Peyer's patch (tissue), 4 donors: ENCODE results near the gene KRTAP4-11. TPM values are rescaled to one million over a fixed set of nuclear protein-coding genes. Genes with fewer than 3 reads are reported as not detected.
"Not testable (repeated sequence)": the region's sequence is repeated elsewhere in the genome, so short reads cannot be mapped to it uniquely, and the experiment has no call there.

Experiments used
- DNase-seq, 3 donors: peaks; one replicate each; pipeline ENCODE4 v3.0.0-alpha.2; 2017 to 2019
- H3K27ac ChIP-seq, 4 donors: fragments of 200-600 bp; sonication (generic); one replicate each; pipeline ENCODE4 v1.5.1; 2016 to 2019
- H3K27me3 ChIP-seq, 2 donors: fragments of 200-600 bp; sonication (generic); one replicate each; pipeline ENCODE4 v1.5.1; 2019
- H3K36me3 ChIP-seq, 3 donors: fragments of 200-600 bp; sonication (generic); one replicate each; pipeline ENCODE4 v1.5.1; 2016 to 2019
- H3K4me1 ChIP-seq, 4 donors: fragments of 200-600 bp; sonication (generic); one replicate each; pipeline ENCODE4 v1.5.1; 2016 to 2019
- H3K4me3 ChIP-seq, 4 donors: fragments of 200-600 bp; sonication (generic); 1 replicate in 3 of 4; 2 replicates in 1 of 4; pipeline ENCODE4 v1.5.1; 2016 to 2019; ENCODE audit warnings: mild to moderate bottlenecking in 1 of 4
- H3K9me3 ChIP-seq, 4 donors: fragments of 200-600 bp; sonication (generic); one replicate each; pipeline ENCODE4 v1.5.1; 2016 to 2019; ENCODE audit warnings: mild to moderate bottlenecking in 1 of 4
- POLR2A ChIP-seq, 2 donors: fragments of 450-650 bp; IDR thresholded peaks; one replicate each; pipeline ENCODE4 v1.5.1; 2017; ENCODE audit warnings: antibody characterized with exemption in 2 of 2, mild to moderate bottlenecking in 2 of 2, moderate library complexity in 2 of 2
- total RNA-seq, 4 donors: library from RNA; depleted of rRNA; stranded (reverse); fragments of >200 nt; gene quantifications; one replicate each; pipeline ENCODE4 v1.1.0, GENCODE V29; 2016
- TF ChIP-seq, protein P1 (sequence below), 6 experiments: fragments of 450-650 bp in 4 of 6; fragments of 200-600 bp in 2 of 6; sonication (generic) in 1 of 6; IDR thresholded peaks; one replicate each; pipeline ENCODE4 v1.5.1; 2017 to 2019; ENCODE audit warnings: antibody characterized with exemption in 6 of 6, mild to moderate bottlenecking in 3 of 6, moderate library complexity in 1 of 6

The KRTAP4-11 gene
- total RNA-seq, 4 donors from 2014 or later, result not detected

DNA sequence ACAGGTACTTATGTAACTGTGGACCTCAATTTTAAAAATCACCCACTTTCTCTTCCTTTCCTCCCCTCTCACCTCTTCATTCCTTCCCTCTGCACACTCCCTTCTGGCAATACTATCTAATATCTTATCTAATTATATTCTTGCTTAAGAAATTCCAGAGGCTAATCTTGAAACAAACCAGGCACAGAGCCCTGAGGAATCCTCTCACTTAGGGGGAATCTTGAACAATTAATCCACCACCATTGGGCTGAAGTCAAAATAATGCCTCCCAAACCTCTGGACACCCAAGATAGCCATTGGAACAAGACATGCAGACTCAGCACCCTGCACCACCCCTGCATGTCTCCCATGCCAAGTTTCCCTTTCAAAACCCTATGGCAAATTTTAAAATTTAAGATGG is 23.2 kb upstream of the KRTAP4-11 start:
- Histone ChIP-seq H3K27ac (no peak overlapping the region), H3K4me1 (no peaks in the 10 kb centered on the region)
- TF ChIP-seq, protein P1, sequence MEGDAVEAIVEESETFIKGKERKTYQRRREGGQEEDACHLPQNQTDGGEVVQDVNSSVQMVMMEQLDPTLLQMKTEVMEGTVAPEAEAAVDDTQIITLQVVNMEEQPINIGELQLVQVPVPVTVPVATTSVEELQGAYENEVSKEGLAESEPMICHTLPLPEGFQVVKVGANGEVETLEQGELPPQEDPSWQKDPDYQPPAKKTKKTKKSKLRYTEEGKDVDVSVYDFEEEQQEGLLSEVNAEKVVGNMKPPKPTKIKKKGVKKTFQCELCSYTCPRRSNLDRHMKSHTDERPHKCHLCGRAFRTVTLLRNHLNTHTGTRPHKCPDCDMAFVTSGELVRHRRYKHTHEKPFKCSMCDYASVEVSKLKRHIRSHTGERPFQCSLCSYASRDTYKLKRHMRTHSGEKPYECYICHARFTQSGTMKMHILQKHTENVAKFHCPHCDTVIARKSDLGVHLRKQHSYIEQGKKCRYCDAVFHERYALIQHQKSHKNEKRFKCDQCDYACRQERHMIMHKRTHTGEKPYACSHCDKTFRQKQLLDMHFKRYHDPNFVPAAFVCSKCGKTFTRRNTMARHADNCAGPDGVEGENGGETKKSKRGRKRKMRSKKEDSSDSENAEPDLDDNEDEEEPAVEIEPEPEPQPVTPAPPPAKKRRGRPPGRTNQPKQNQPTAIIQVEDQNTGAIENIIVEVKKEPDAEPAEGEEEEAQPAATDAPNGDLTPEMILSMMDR (IDR thresholded peaks at IDR 0.05), result no peak
- TF ChIP-seq POLR2A (IDR thresholded peaks at IDR 0.05), result no peak

DNA sequence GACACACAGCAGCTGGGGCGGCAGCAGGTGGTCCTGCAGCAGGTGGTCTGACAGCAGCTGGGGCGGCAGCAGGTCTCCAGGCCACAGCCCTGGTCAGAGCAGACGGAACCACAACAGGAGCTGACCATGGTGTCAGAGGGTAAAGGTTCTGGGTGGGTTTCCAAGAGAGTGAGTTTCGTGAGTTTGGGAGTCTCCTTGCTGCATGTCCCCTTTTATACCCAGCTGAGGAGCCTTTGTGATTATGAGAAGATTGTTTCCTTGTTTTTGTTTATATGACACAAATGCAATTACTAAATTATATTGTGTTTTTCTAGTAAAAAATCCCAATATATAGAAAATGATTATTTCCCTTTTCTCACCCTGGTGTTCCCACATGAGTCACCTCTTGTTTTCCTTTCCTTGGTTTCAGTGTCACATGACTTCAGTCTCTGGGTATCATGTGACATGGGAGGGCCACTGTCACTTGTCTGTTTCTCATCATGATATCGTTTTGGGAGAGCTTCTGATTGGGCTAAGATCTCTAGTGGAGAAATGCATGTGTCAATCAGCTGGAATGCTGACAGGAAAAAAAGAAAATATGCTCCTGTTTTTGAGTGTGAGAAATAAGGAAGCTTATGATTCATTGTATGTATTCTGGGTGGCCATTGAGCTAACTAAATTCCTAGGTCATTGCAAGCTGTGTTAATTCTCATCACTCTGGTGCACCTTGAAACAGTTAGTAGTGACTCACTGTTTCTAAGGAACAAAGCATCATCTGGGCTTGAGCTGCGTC is 22.4 kb upstream of the KRTAP4-11 start, which contains the start of gene KRTAP4-6:
Gene KRTAP4-6, minus strand, starts transcription at position 185 of the 772 bp plus-strand sequence. Its CDS starts 57 bp downstream, at position 128.
- DNase-seq, result no peak
- Histone ChIP-seq H3K4me3 (no peak within 1 kb of the TSS), H3K27me3 (no peaks in the 10 kb centered on the region), H3K9me3 (peaks cover 0 to 9% (median 1%) of the 10 kb centered on the region in 4 donors), H3K4me1 (no peaks in the 10 kb centered on the region), H3K27ac (no peak within 1 kb of the TSS), H3K36me3 (no peaks in the 10 kb centered on the region)
- TF ChIP-seq POLR2A (IDR thresholded peaks at IDR 0.05), result no peak
- TF ChIP-seq, protein P1 (IDR thresholded peaks at IDR 0.05), result no peak

More for the DNA sequence above, 23.2 kb upstream of the KRTAP4-11 start:
- no peaks in the 10 kb centered on the region for H3K36me3 ChIP-seq
- peaks cover 0 to 9% (median 1%) of the 10 kb centered on the region in 4 donors for H3K9me3 ChIP-seq
- H3K27me3 ChIP-seq, result no peaks in the 10 kb centered on the region
- no peak for DNase-seq
- no peak overlapping the region for H3K4me3 ChIP-seq

DNA sequence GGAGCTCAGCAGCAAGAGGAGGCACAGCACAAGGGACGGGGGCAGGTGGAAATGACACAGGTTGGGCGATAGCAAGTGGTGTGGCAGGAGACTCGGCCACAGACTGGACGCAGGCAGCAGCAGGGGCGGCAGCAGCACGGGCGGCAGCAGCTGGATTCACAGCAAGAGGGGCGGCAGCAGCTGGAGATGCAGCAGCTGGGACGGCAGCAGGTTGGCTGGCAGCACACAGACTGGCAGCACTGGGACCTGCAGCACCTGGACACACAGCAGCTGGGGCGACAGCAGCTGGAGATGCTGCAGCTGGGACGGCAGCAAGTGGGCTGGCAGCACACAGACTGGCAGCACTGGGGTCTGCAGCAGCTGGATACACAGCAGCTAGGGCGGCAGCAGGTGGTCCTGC is 21.7 kb upstream of the KRTAP4-11 start:
- not testable (repeated sequence) for H3K36me3 ChIP-seq, H3K9me3 ChIP-seq, H3K4me1 ChIP-seq, DNase-seq, H3K27me3 ChIP-seq, H3K4me3 ChIP-seq, H3K27ac ChIP-seq

DNA sequence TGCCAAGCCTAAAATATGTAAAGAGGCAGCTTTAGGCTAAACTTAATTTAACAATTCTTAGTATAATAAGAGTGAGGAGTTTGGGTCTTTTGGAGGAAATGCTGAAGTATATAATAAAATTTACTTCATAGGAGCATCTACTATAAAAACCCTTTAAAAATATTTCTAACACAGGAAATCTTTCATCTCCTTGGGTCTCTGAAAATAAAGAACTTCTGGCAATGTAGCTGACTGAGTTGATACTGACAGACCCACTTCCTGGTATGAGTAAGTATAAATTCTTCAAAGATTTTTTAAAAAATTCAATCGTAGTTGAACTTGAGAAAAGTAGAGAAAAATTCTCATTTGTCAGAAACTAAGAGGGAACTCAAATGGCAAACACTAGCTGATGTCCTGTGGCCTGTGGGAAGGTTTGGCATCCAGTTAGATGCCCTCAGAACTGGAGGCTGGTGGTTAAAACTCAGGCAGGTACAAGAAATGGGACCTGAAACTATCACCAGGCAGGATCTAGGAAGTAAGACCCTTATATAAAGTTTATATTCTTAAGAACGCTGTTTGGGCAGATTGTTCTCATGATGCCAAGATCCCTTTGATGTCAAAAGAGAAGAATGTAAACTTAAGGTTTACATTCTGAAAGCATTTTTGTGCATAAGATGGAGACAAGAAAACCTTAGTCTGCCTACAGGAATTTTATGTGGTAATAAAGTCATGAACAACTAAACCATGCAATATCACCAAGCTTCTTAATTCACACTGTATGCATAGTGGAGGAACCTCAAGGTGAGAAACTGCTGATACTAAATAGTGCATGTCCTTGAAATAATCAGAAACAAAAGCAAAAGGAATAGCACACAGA is 15.9 kb upstream of the KRTAP4-11 start:
- H3K27ac ChIP-seq, result no peak overlapping the region

DNA sequence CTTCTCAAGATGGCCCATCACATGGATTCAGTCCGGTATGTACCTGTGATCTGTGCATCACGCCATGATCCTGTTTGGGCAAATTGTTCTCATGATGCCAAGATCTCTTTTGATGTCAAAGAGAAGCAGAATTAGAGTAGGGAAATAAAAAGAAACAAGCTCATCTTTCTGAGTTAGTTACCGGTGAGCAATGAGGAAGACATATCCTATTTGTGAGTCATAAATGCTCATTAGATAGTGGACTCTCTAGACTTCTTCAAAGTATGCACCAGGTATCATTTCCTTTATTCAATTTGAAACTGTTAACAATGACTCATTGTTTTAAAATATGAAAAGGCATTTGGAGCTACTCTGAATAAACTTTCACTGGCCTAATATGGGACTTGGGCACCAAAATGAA is 13.8 kb upstream of the KRTAP4-11 start:
- TF ChIP-seq, protein P1 (IDR thresholded peaks at IDR 0.05), result no peak
- TF ChIP-seq POLR2A (IDR thresholded peaks at IDR 0.05), result no peak

More for the DNA sequence above, 15.9 kb upstream of the KRTAP4-11 start:
- Histone ChIP-seq H3K4me3 (no peak overlapping the region), H3K27me3 (no peaks in the 10 kb centered on the region), H3K9me3 (no peaks in the 10 kb centered on the region), H3K36me3 (no peaks in the 10 kb centered on the region), H3K4me1 (no peaks in the 10 kb centered on the region)
- no peak for TF ChIP-seq POLR2A (IDR thresholded peaks at IDR 0.05)
- TF ChIP-seq, protein P1 (IDR thresholded peaks at IDR 0.05), result no peak
- no peak for DNase-seq

DNA sequence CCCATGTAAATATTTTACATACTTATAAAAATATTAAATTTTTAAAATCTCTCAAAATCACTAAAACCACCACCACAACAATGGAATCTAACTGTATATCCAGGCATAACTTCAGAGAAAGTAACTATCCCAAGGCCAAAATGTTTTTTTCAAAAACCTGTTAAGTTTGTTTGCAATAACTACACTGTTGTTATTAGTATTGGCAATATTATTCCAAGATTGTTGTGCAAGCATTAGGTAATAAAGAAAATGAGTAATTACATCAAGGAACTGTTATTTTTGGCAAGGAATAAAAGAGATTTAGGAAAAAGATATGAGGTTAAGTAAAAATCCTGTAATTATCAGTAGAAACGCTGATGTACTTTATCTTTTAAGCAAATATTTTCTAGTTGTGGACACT is 9.2 kb upstream of the KRTAP4-11 start:
- Histone ChIP-seq H3K27me3 (no peaks in the 10 kb centered on the region), H3K9me3 (no peaks in the 10 kb centered on the region), H3K4me3 (no peak overlapping the region), H3K36me3 (no peaks in the 10 kb centered on the region), H3K27ac (no peak overlapping the region), H3K4me1 (no peaks in the 10 kb centered on the region)
- TF ChIP-seq POLR2A (IDR thresholded peaks at IDR 0.05), result no peak
- TF ChIP-seq, protein P1 (IDR thresholded peaks at IDR 0.05), result no peak
- DNase-seq, result no peak

More for the DNA sequence above, 13.8 kb upstream of the KRTAP4-11 start:
- no peak for DNase-seq
- Histone ChIP-seq H3K4me1 (no peaks in the 10 kb centered on the region), H3K9me3 (no peaks in the 10 kb centered on the region), H3K27ac (no peak overlapping the region), H3K36me3 (no peaks in the 10 kb centered on the region), H3K4me3 (no peak overlapping the region), H3K27me3 (no peaks in the 10 kb centered on the region)
